ENCODE results near the gene TNS1. TPM values are rescaled to one million over a fixed set of nuclear protein-coding genes. Genes with fewer than 3 reads are reported as not detected.

The TNS1 gene
- total RNA-seq, 1 experiment from 2014 or later: 2.6 TPM

- no peak for DNase-seq (ENCODE audit: low read depth)
Observed at GRCh38 chr2:217942731-217943335, 60.0 kb downstream of the TNS1 start.

GRCh38 chr2:217941886-217942728 lies 60.7 kb downstream of the TNS1 start:
- no peak for DNase-seq (ENCODE audit: low read depth)

GRCh38 chr2:217941339-217941738 lies 61.5 kb downstream of the TNS1 start:
- DNase-seq (ENCODE audit: low read depth): no peak

- DNase-seq (ENCODE audit: low read depth): no peak
Observed at GRCh38 chr2:217940261-217941220, 62.3 kb downstream of the TNS1 start.

GRCh38 chr2:217939629-217940245 lies 63.1 kb downstream of the TNS1 start:
- DNase-seq (ENCODE audit: low read depth): no peak

GRCh38 chr2:217939220-217939619 lies 63.6 kb downstream of the TNS1 start:
- DNase-seq (ENCODE audit: low read depth): no peak

- no peak for DNase-seq (ENCODE audit: low read depth)
Observed at GRCh38 chr2:217938036-217938435, 64.8 kb downstream of the TNS1 start.

GRCh38 chr2:217937446-217937845 lies 65.3 kb downstream of the TNS1 start:
- DNase-seq (ENCODE audit: low read depth): peak; percentile 42

GRCh38 chr2:217936952-217937351 lies 65.8 kb downstream of the TNS1 start:
- no peak for DNase-seq (ENCODE audit: low read depth)

- no peak for DNase-seq (ENCODE audit: low read depth)
Observed at GRCh38 chr2:217935901-217936684, 66.7 kb downstream of the TNS1 start.

- peak; percentile 43 for DNase-seq (ENCODE audit: low read depth)
Observed at GRCh38 chr2:217935235-217935879, 67.4 kb downstream of the TNS1 start.

- peak; percentile 92 for DNase-seq (ENCODE audit: low read depth)
Observed at GRCh38 chr2:217934321-217935131, 68.3 kb downstream of the TNS1 start.

- DNase-seq (ENCODE audit: low read depth): no peak
Observed at GRCh38 chr2:217933617-217933993, 69.2 kb downstream of the TNS1 start.

GRCh38 chr2:217932803-217933616 lies 69.8 kb downstream of the TNS1 start:
- no peak for DNase-seq (ENCODE audit: low read depth)

- DNase-seq (ENCODE audit: low read depth): no peak
Observed at GRCh38 chr2:217931846-217932560, 70.8 kb downstream of the TNS1 start.

- no peak for DNase-seq (ENCODE audit: low read depth)
Observed at GRCh38 chr2:217930761-217931563, 71.8 kb downstream of the TNS1 start.

All from Daoy (cell line).